Stimulated activated CD8-positive, alpha-beta memory T cell treated with anti-CD3 and anti-CD28 coated beads, Interleukin-7, amount 100 ng/mL, for 4 hours (primary cell): Measurements from ENCODE around the gene POPDC2.

Experiments
- DNase-seq, 2 donors: peaks; one replicate each; pipeline ENCODE4 v3.0.0-alpha.2; 2020; ENCODE audit warnings: low read depth in 2 of 2

POPDC2 gene

GRCh38 chr3:119639494-119640350, 20.7 kb downstream of the POPDC2 start:
- DNase-seq: no peak

- no peak for DNase-seq
Observed at GRCh38 chr3:119637679-119638477, 22.5 kb downstream of the POPDC2 start.

GRCh38 chr3:119636891-119637611, 23.3 kb downstream of the POPDC2 start:
- no peak for DNase-seq

- no peak for DNase-seq
Observed at GRCh38 chr3:119636249-119636648, 24.1 kb downstream of the POPDC2 start.

- no peak for DNase-seq
Observed at GRCh38 chr3:119635719-119636118, 24.7 kb downstream of the POPDC2 start.

GRCh38 chr3:119632829-119633228, 27.6 kb downstream of the POPDC2 start:
- no peak for DNase-seq

GRCh38 chr3:119632216-119632615, 28.2 kb downstream of the POPDC2 start:
- no peak for DNase-seq

- no peak for DNase-seq
Observed at GRCh38 chr3:119631516-119631915, 28.9 kb downstream of the POPDC2 start.

- no peak for DNase-seq
Observed at GRCh38 chr3:119630880-119631329, 29.5 kb downstream of the POPDC2 start.

- no peak for DNase-seq
Observed at GRCh38 chr3:119630128-119630879, 30.1 kb downstream of the POPDC2 start.

GRCh38 chr3:119628816-119629445, 31.5 kb downstream of the POPDC2 start:
- DNase-seq: no peak

GRCh38 chr3:119628390-119628789, 32.0 kb downstream of the POPDC2 start:
- DNase-seq: no peak

- DNase-seq: no peak
Observed at GRCh38 chr3:119627461-119627860, 32.9 kb downstream of the POPDC2 start.

- DNase-seq: no peak
Observed at GRCh38 chr3:119626196-119626595, 34.2 kb downstream of the POPDC2 start.

GRCh38 chr3:119625451-119626153, 34.8 kb downstream of the POPDC2 start:
- DNase-seq: no peak

- no peak for DNase-seq
Observed at GRCh38 chr3:119624002-119624720, 36.2 kb downstream of the POPDC2 start.

- DNase-seq: no peak
Observed at GRCh38 chr3:119620899-119621298, 39.5 kb downstream of the POPDC2 start.

GRCh38 chr3:119619094-119619493, 41.3 kb downstream of the POPDC2 start:
- DNase-seq: no peak

- DNase-seq: no peak
Observed at GRCh38 chr3:119616056-119616455, 44.3 kb downstream of the POPDC2 start.

GRCh38 chr3:119613872-119614271, 46.5 kb downstream of the POPDC2 start:
- DNase-seq: no peak
